Smooth muscle cell (in vitro differentiated cells): ENCODE results near the gene RIC1. TPM values are rescaled to one million over a fixed set of nuclear protein-coding genes. Genes with fewer than 3 reads are reported as not detected.

Experiments used
- DNase-seq: peaks from one replicate; lab custom pipeline; 2025; ENCODE audit not compliant: unreplicated experiment; lab: John Stamatoyannopoulos, UW
- H2AFZ ChIP-seq: fragments of 200-600 bp; sonication (generic); 2 replicates; pipeline ENCODE4 v1.6.0; 2016; ENCODE audit warnings: antibody characterized with exemption, low read depth, mild to moderate bottlenecking
- H3F3A ChIP-seq: fragments of 200-600 bp; sonication (generic); 2 replicates; pipeline ENCODE4 v1.6.0; 2017; ENCODE audit warnings: antibody characterized with exemption, low read depth
- H3K27ac ChIP-seq: fragments of 200-600 bp; sonication (generic); 2 replicates; pipeline ENCODE4 v1.5.1; 2016; ENCODE audit warnings: low read depth, mild to moderate bottlenecking
- H3K27me3 ChIP-seq: fragments of 200-600 bp; sonication (generic); 2 replicates; pipeline ENCODE4 v1.6.1; 2016; ENCODE audit warnings: low read depth, mild to moderate bottlenecking
- H3K36me3 ChIP-seq: fragments of 200-600 bp; sonication (generic); 2 replicates; pipeline ENCODE4 v1.5.1; 2016; ENCODE audit warnings: low read depth
- H3K4me1 ChIP-seq: fragments of 200-600 bp; sonication (generic); 2 replicates; pipeline ENCODE4 v1.5.1; 2016; ENCODE audit warnings: low read depth
- H3K4me2 ChIP-seq: fragments of 200-600 bp; sonication (generic); 2 replicates; pipeline ENCODE4 v1.6.0; 2016; ENCODE audit warnings: mild to moderate bottlenecking
- H3K4me3 ChIP-seq: fragments of 200-600 bp; sonication (generic); 2 replicates; pipeline ENCODE4 v1.5.1; 2016; ENCODE audit warnings: mild to moderate bottlenecking
- H3K79me2 ChIP-seq: fragments of 200-600 bp; sonication (generic); 2 replicates; pipeline ENCODE4 v1.6.0; 2016; ENCODE audit warnings: low read depth, mild to moderate bottlenecking
- H3K9ac ChIP-seq: fragments of 200-600 bp; sonication (generic); 2 replicates; pipeline ENCODE4 v1.6.0; 2016; ENCODE audit warnings: low read depth
- H3K9me3 ChIP-seq: fragments of 200-600 bp; sonication (generic); replicated peaks from 2 replicates; pipeline ENCODE4 v1.5.1; 2016; ENCODE audit warnings: low read depth
- H4K20me1 ChIP-seq: fragments of 200-600 bp; sonication (generic); 2 replicates; pipeline ENCODE4 v1.6.0; 2016; ENCODE audit warnings: low read depth
- CTCF ChIP-seq: fragments of 200-600 bp; sonication (generic); IDR thresholded peaks from 2 replicates; pipeline ENCODE4 v1.5.1; 2017; ENCODE audit warnings: borderline replicate concordance, mild to moderate bottlenecking, antibody characterized with exemption; ENCODE audit not compliant: insufficient read depth, poor library complexity, severe bottlenecking
- WGBS: methylation state at CpG from one replicate; pipeline ENCODE4 v1.1.7; 2016; ENCODE audit warnings: low lambda C conversion rate; 5-methylcytosine and 5-hydroxymethylcytosine counted together
- polyA plus RNA-seq: library from polyadenylated mRNA; unstranded; fragments of >200 nt; fragmentation: Nextera tagmentation; extraction: Ambion mirVana; gene quantifications from 2 replicates; pipeline ENCODE4 v1.2.1, GENCODE V29; 2016
- total RNA-seq: library from RNA; depleted of rRNA; stranded (reverse); fragments of >200 nt; gene quantifications from 2 replicates; pipeline ENCODE4 v1.2.3, GENCODE V29; 2014

RIC1 gene
- total and polyA plus RNA-seq, 2 experiments from 2014 or later, result 9.9 to 52.4 TPM

DNA sequence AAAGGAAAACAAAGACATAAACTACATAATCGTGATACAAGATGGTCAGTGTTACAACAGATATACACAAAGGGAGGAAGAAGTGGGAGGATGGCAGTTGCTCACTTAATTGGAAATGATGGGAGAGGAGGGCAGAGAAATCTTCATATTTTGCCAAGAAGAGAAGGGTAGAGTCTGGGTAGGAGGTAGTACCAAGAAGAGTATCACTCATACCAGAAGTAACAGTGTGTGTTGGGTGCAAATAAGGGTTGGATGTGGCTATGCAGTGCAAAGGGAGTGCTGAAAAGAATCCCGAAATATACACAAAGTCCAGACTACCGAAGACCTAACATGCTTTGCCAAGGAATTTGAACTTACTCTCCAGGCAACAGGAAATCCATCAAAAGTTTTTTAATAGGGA lies 163.0 kb downstream of the RIC1 start:
- no peak overlapping the region for H3K9ac ChIP-seq
- no peaks in the 10 kb centered on the region for H3K9me3 ChIP-seq
- DNase-seq, result no peak
- no peak overlapping the region for H3K27ac ChIP-seq
- no peak overlapping the region for H2AFZ ChIP-seq
- H3K4me1 ChIP-seq, result no peaks in the 10 kb centered on the region
- no peak for TF ChIP-seq CTCF
- no peaks in the 10 kb centered on the region for H4K20me1 ChIP-seq
- no peak overlapping the region for H3K4me3 ChIP-seq
- H3K4me2 ChIP-seq, result no peak overlapping the region
- H3K27me3 ChIP-seq, result no peaks in the 10 kb centered on the region
- no peaks in the 10 kb centered on the region for H3F3A ChIP-seq
- H3K79me2 ChIP-seq, result no peaks in the 10 kb centered on the region
- no peaks in the 10 kb centered on the region for H3K36me3 ChIP-seq
- 94% methylated on average over 3 of the region's 3 CpGs for WGBS

- Histone ChIP-seq H3K27ac (no peak overlapping the region), H3K4me1 (no peaks in the 10 kb centered on the region), H3K4me3 (no peak overlapping the region), H3F3A (no peaks in the 10 kb centered on the region), H3K9ac (no peak overlapping the region), H3K79me2 (no peaks in the 10 kb centered on the region), H3K36me3 (no peaks in the 10 kb centered on the region), H3K9me3 (no peaks in the 10 kb centered on the region), H2AFZ (no peak overlapping the region), H3K27me3 (no peaks in the 10 kb centered on the region), H3K4me2 (no peak overlapping the region), H4K20me1 (no peaks in the 10 kb centered on the region)
- no peak for TF ChIP-seq CTCF
- 95% methylated on average over 1 of the region's 1 CpG for whole genome bisulfite sequencing
- DNase-seq, result no peak
These were observed 164.9 kb downstream of the RIC1 start for GRCh38 chr9:5793812-5794211.

DNA sequence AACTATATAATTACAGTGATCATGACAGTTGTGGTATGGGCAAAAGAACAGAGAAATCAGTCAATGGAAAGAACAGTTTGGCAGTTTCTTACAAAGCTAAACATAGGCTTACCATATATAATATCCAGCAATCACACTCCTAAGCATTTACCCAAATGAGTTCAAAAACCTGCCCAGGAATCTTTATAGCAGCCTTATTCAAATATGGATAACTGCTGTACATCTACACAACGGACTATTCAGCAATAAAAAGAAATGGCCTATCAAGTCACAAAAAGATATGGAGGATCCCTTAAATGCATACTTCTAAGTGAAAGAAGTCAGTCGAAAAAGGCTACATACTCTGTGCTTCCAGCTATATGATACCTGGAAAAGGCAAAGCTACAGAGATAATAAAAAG lies 167.4 kb downstream of the RIC1 start:
- H3K27ac ChIP-seq, result no peak overlapping the region
- H3K9ac ChIP-seq, result no peak overlapping the region
- H3F3A ChIP-seq, result no peaks in the 10 kb centered on the region
- no peaks in the 10 kb centered on the region for H3K36me3 ChIP-seq
- no peak overlapping the region for H3K4me2 ChIP-seq
- H3K79me2 ChIP-seq, result no peaks in the 10 kb centered on the region
- 89% methylated on average over 2 of the region's 2 CpGs for WGBS
- H3K9me3 ChIP-seq, result no peaks in the 10 kb centered on the region
- TF ChIP-seq CTCF, result no peak
- DNase-seq, result no peak
- no peak overlapping the region for H2AFZ ChIP-seq
- H3K4me3 ChIP-seq, result no peak overlapping the region
- H3K4me1 ChIP-seq, result no peaks in the 10 kb centered on the region
- H3K27me3 ChIP-seq, result no peaks in the 10 kb centered on the region
- H4K20me1 ChIP-seq, result no peaks in the 10 kb centered on the region

DNA sequence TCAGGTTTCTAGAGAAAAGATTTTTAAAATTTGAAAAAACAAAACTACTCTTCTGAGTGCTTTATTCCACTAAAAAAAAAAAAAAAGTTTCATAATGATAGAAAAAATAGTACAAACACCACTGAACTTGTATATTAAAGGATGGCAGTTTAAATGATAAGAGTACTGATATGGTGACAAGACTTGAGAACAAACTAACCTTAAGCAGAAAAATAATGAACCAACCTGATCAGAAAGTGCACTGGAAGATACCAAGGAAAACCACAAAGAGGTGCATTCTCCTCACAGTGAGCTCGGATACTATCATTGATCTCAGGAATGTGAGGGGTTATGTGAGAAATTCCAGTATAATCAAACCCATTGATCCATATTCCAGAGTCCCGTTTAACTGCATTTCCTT lies 169.7 kb downstream of the RIC1 start:
- Histone ChIP-seq H3K9me3 (no peaks in the 10 kb centered on the region), H3K79me2 (no peaks in the 10 kb centered on the region), H3K27ac (no peak overlapping the region), H3K4me1 (no peaks in the 10 kb centered on the region), H3K4me3 (no peak overlapping the region), H3K27me3 (no peaks in the 10 kb centered on the region), H3K4me2 (no peak overlapping the region), H3F3A (no peaks in the 10 kb centered on the region), H3K36me3 (no peaks in the 10 kb centered on the region), H2AFZ (no peak overlapping the region), H3K9ac (no peak overlapping the region), H4K20me1 (no peaks in the 10 kb centered on the region)
- DNase-seq, result no peak
- TF ChIP-seq CTCF, result no peak
- WGBS, result 43% methylated on average over 2 of the region's 2 CpGs
